Stomach (tissue), 9 donors: ENCODE results near the gene CYB561D1. TPM values are rescaled to one million over a fixed set of nuclear protein-coding genes. Genes with fewer than 3 reads are reported as not detected.

Source experiments
- DNase-seq, 2 donors: peaks; one replicate each; pipeline versions ENCODE4 v3.0.0 to v3.0.0-alpha.2; 2013 to 2019
- H3K27ac ChIP-seq, 5 donors: fragments of 200-600 bp in 4 of 5; sonication (generic) in 4 of 5; one replicate each; pipeline ENCODE4 v1.5.1; 2013 to 2019; ENCODE audit warnings: mild to moderate bottlenecking in 1 of 5, moderate library complexity in 1 of 5
- H3K27me3 ChIP-seq, 3 donors: fragments of 200-600 bp; sonication (generic); one replicate each; pipeline ENCODE4 v1.5.1; 2017 to 2019; ENCODE audit warnings: mixed run types in 1 of 3
- H3K36me3 ChIP-seq, 4 donors: fragments of 200-600 bp; sonication (generic); 1 replicate in 3 of 4; 2 replicates in 1 of 4; pipeline ENCODE4 v1.5.1; 2016 to 2019
- H3K4me1 ChIP-seq, 4 donors: fragments of 200-600 bp; sonication (generic); one replicate each; pipeline ENCODE4 v1.5.1; 2016 to 2019
- H3K4me3 ChIP-seq, 4 donors: fragments of 200-600 bp; sonication (generic) in 3 of 4; one replicate each; pipeline ENCODE4 v1.5.1; 2016 to 2019; ENCODE audit warnings: mild to moderate bottlenecking in 1 of 4
- H3K9me3 ChIP-seq, 4 donors: fragments of 200-600 bp; sonication (generic); one replicate each; pipeline ENCODE4 v1.5.1; 2016 to 2019
- CTCF ChIP-seq, 7 experiments: fragments of 450-650 bp in 4 of 7; fragments of 200-600 bp in 3 of 7; sonication (generic) in 3 of 7; IDR thresholded peaks; one replicate each; pipeline ENCODE4 v1.5.1; 2016 to 2019; ENCODE audit warnings: antibody characterized with exemption in 7 of 7, control low read depth in 2 of 7, mild to moderate bottlenecking in 1 of 7
- EP300 ChIP-seq: sonication (generic); formaldehyde crosslinking; IDR thresholded peaks from one replicate; pipeline ENCODE4 v1.6.1; 2017; ENCODE audit warnings: antibody characterized with exemption
- POLR2A ChIP-seq, 4 donors: fragments of 450-650 bp; IDR thresholded peaks; one replicate each; pipeline ENCODE4 v1.6.1; 2016; ENCODE audit warnings: antibody characterized with exemption in 4 of 4, control low read depth in 2 of 4, mild to moderate bottlenecking in 1 of 4, moderate library complexity in 1 of 4
- POLR2AphosphoS5 ChIP-seq, 3 donors: sonication (generic); formaldehyde crosslinking; IDR thresholded peaks; one replicate each; pipeline ENCODE4 v1.6.1; 2016; ENCODE audit warnings: antibody characterized with exemption in 3 of 3
- WGBS, 5 donors: extraction: QIAGEN DNeasy Blood & Tissue Kit in 3 of 5; methylation state at CpG; one replicate each; pipeline versions ENCODE4 v1.1.5 to v1.1.7; 2013 to 2018; 5-methylcytosine and 5-hydroxymethylcytosine counted together
- intact Hi-C: fragments of 100-400 bp; cut with DNase I; formaldehyde crosslinking; loops from one replicate; pipeline ENCODE4 v1.15.1; 2023; ENCODE audit warnings: low total_unique reads
- polyA plus RNA-seq, 3 donors: library from polyadenylated mRNA; stranded (reverse); fragments of 200-250 nt; gene quantifications; one replicate each; pipeline ENCODE4 v1.2.3, GENCODE V29; 2013
- total RNA-seq, 5 donors: library from RNA; depleted of rRNA; stranded (reverse); fragments of >200 nt; gene quantifications; one replicate each; pipeline versions ENCODE4 v1.1.0 to v1.2.3, GENCODE V29; 2014 to 2016
- donor health status: healthy with polysubstance abuse.
- donor health status: Bipolar disorder and iron deficiency.
- donor health status: healthy.

Gene CYB561D1
- total and polyA plus RNA-seq, 8 donors = 1.8 to 6.4 (median 2.5) TPM

GRCh38 chr1:109502364-109502851, 8.5 kb downstream of the CYB561D1 start:
- Histone ChIP-seq H3K4me3 (no peak overlapping the region), H3K9me3 (no peaks in the 10 kb centered on the region), H3K36me3 (peaks cover 6 to 29% (median 26%) of the 10 kb centered on the region in 4 donors), H3K27me3 (no peaks in the 10 kb centered on the region), H3K27ac (peak overlapping the region in 4 of 5 donors; percentile 29 to 56 (median 40)), H3K4me1 (peaks cover 34 to 76% (median 48%) of the 10 kb centered on the region in 4 donors)
- intact Hi-C loops = no loop called here
- 67 to 87% (median 73%) methylated on average over 2 to 3 of the region's 3 CpGs for WGBS, 5 donors
- TF ChIP-seq EP300 = no peak
- no peak for TF ChIP-seq POLR2AphosphoS5 (IDR thresholded peaks at IDR 0.05)
- TF ChIP-seq CTCF (IDR thresholded peaks at IDR 0.05) = no peak
- TF ChIP-seq POLR2A (IDR thresholded peaks at IDR 0.05) = no peak
- DNase-seq = peak in 1 of 2 donors; percentile 51

- intact Hi-C loops = no loop called here
Measured at GRCh38 chr1:109503935-109504334, 10.0 kb downstream of the CYB561D1 start.

GRCh38 chr1:109504974-109505373, 11.1 kb downstream of the CYB561D1 start:
- peaks cover 0 to 26% (median 16%) of the 10 kb centered on the region in 4 donors for H3K36me3 ChIP-seq
- no peak overlapping the region for H3K4me3 ChIP-seq
- DNase-seq = no peak
- H3K9me3 ChIP-seq = no peaks in the 10 kb centered on the region
- intact Hi-C loops = no loop called here
- H3K27me3 ChIP-seq = no peaks in the 10 kb centered on the region
- TF ChIP-seq POLR2A (IDR thresholded peaks at IDR 0.05) = no peak
- TF ChIP-seq CTCF (IDR thresholded peaks at IDR 0.05) = no peak
- no peak for TF ChIP-seq EP300
- no peak for TF ChIP-seq POLR2AphosphoS5 (IDR thresholded peaks at IDR 0.05)
- H3K27ac ChIP-seq = no peak overlapping the region
- H3K4me1 ChIP-seq = peaks cover 30 to 72% (median 41%) of the 10 kb centered on the region in 4 donors
- 72 to 87% (median 85%) methylated on average over 1 of the region's 1 CpG for WGBS, 5 donors

More at GRCh38 chr1:109503935-109504334, 10.0 kb downstream of the CYB561D1 start:
- TF ChIP-seq POLR2AphosphoS5 (IDR thresholded peaks at IDR 0.05) (no peak), EP300 (no peak), CTCF (IDR thresholded peaks at IDR 0.05) (no peak), POLR2A (IDR thresholded peaks at IDR 0.05) (no peak)
- Histone ChIP-seq H3K9me3 (no peaks in the 10 kb centered on the region), H3K36me3 (peaks cover 0 to 26% (median 16%) of the 10 kb centered on the region in 4 donors), H3K27me3 (no peaks in the 10 kb centered on the region), H3K4me1 (peaks cover 33 to 76% (median 46%) of the 10 kb centered on the region in 4 donors), H3K27ac (peak overlapping the region in 1 of 5 donors; percentile 21), H3K4me3 (no peak overlapping the region)
- WGBS, 5 donors = 23 to 40% (median 30%) methylated on average over 5 of the region's 5 CpGs
- DNase-seq = no peak

GRCh38 chr1:109508001-109508872, 14.3 kb downstream of the CYB561D1 start:
- H3K9me3 ChIP-seq = no peaks in the 10 kb centered on the region
- no peak for DNase-seq
- H3K27ac ChIP-seq = peak overlapping the region in 1 of 5 donors; percentile 69
- H3K27me3 ChIP-seq = no peaks in the 10 kb centered on the region
- WGBS, 5 donors = 89 to 94% (median 91%) methylated on average over 25 of the region's 25 CpGs
- peak overlapping the region in 3 of 4 donors; percentile 74 to 90 (median 80) for H3K4me3 ChIP-seq
- peaks cover 22 to 55% (median 30%) of the 10 kb centered on the region in 4 donors for H3K4me1 ChIP-seq
- peaks cover 0 to 11% (median 0%) of the 10 kb centered on the region in 4 donors for H3K36me3 ChIP-seq
- TF ChIP-seq CTCF (IDR thresholded peaks at IDR 0.05) = no peak
- no peak for TF ChIP-seq POLR2A (IDR thresholded peaks at IDR 0.05)
- TF ChIP-seq POLR2AphosphoS5 (IDR thresholded peaks at IDR 0.05) = no peak
- no peak for TF ChIP-seq EP300
- intact Hi-C loops = no loop called here
